Breast epithelium (tissue), 4 donors: ENCODE results near the gene PXDN. TPM values are rescaled to one million over a fixed set of nuclear protein-coding genes. Genes with fewer than 3 reads are reported as not detected.
A peak's percentile ranks its signal among the peaks of the same experiment; 100 is the strongest.

ENCODE experiments used
- DNase-seq, 2 donors: peaks; one replicate each; pipeline ENCODE4 v3.0.0-alpha.2; 2019; ENCODE audit warnings: low spot score in 2 of 2
- H3K27ac ChIP-seq, 2 donors: fragments of 200-600 bp; sonication (generic) in 1 of 2; one replicate each; pipeline ENCODE4 v1.5.1; 2016 to 2019; ENCODE audit warnings: mild to moderate bottlenecking in 1 of 2
- H3K27me3 ChIP-seq, 2 donors: fragments of 200-600 bp; sonication (generic) in 1 of 2; one replicate each; pipeline versions ENCODE4 v1.5.1 to v1.6.0; 2017 to 2019; ENCODE audit warnings: control low read depth in 1 of 2, mild to moderate bottlenecking in 1 of 2
- H3K36me3 ChIP-seq: fragments of 200-600 bp; one replicate; pipeline ENCODE4 v1.5.1; 2019
- H3K4me1 ChIP-seq, 2 donors: fragments of 200-600 bp; sonication (generic); one replicate each; pipeline ENCODE4 v1.5.1; 2016 to 2019; ENCODE audit warnings: control low read depth in 1 of 2
- H3K4me3 ChIP-seq, 3 donors: fragments of 200-600 bp; sonication (generic); 1 replicate in 2 of 3; 2 replicates in 1 of 3; pipeline ENCODE4 v1.5.1; 2016 to 2019; ENCODE audit warnings: mild to moderate bottlenecking in 3 of 3, moderate library complexity in 2 of 3
- H3K9me3 ChIP-seq, 2 donors: fragments of 200-600 bp; sonication (generic) in 1 of 2; one replicate each; pipeline ENCODE4 v1.5.1; 2016 to 2019; ENCODE audit warnings: control low read depth in 1 of 2
- CTCF ChIP-seq, 3 donors: fragments of 450-650 bp; IDR thresholded peaks; one replicate each; pipeline ENCODE4 v1.5.1; 2016 to 2017; ENCODE audit warnings: antibody characterized with exemption in 3 of 3, mild to moderate bottlenecking in 3 of 3, moderate library complexity in 3 of 3
- POLR2A ChIP-seq: fragments of 450-650 bp; IDR thresholded peaks from one replicate; pipeline ENCODE4 v1.6.1; 2016; ENCODE audit warnings: antibody characterized with exemption, mild to moderate bottlenecking, moderate library complexity
- POLR2AphosphoS5 ChIP-seq, 3 donors: sonication (generic); formaldehyde crosslinking; IDR thresholded peaks; one replicate each; pipeline ENCODE4 v1.6.1; 2017; ENCODE audit warnings: antibody characterized with exemption in 3 of 3
- intact Hi-C: fragments of 100-400 bp; cut with DNase I; formaldehyde crosslinking; loops from one replicate; pipeline ENCODE4 v1.15.1; 2023; ENCODE audit warnings: low total_unique reads
- total RNA-seq, 3 donors: library from RNA; depleted of rRNA; stranded (reverse); fragments of >200 nt; gene quantifications; one replicate each; pipeline ENCODE4 v1.1.0, GENCODE V29; 2016

Gene PXDN
- total RNA-seq, 3 donors from 2014 or later = 42.4 to 108 (median 64.2) TPM

DNA sequence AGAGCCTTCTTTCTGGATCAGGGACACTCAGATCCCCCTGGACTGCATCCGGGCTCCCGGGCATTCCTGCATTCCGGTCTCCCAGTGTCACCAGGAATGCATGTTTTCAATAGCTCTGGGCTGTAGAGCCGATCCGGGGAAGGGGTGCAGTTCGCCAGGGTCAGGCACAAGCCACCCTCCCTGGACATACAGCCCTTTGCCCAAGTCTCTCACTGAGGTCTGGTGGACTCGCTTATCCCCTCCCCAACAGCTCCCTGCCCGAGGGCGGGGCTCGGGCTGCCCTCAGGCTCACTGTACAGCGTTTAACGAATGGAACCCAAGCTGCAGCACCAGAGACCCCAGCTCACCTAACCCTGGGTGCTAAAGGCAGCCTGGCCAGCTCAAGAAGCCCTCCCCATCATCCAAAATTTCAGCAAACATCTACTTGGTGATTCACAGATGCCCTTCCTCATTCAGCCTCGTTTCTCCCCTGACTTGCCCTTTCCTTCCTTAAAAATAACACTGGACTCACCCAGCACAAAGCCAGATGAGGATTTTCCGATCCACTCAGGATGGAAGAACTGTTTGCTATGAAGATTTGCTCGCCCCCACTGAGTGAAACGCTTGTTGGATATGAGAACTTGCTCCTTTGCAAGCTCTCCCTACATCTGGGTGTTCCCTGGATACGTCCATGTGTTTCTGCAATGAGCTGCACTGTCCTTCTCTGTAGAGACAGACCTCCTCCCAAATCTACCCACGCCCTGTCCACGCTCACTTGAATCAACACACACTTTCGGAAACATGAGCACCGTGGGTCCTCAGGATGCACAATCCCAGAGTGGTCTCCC, 58.1 kb downstream of the PXDN start:
- Histone ChIP-seq H3K4me1 (no peaks in the 10 kb centered on the region), H3K36me3 (no peaks in the 10 kb centered on the region), H3K4me3 (no peak overlapping the region), H3K9me3 (no peaks in the 10 kb centered on the region), H3K27me3 (no peaks in the 10 kb centered on the region), H3K27ac (peak overlapping the region in 1 of 2 donors; percentile 25)
- no peak for DNase-seq
- intact Hi-C loops = no loop called here
- TF ChIP-seq CTCF (IDR thresholded peaks at IDR 0.05) = no peak
- no peak for TF ChIP-seq POLR2AphosphoS5 (IDR thresholded peaks at IDR 0.05)
- TF ChIP-seq POLR2A = no peak

GRCh38 chr2:1685078-1685956, 59.0 kb downstream of the PXDN start:
- Histone ChIP-seq H3K36me3 (no peaks in the 10 kb centered on the region), H3K27ac (no peak overlapping the region), H3K4me1 (no peaks in the 10 kb centered on the region), H3K4me3 (no peak overlapping the region), H3K9me3 (no peaks in the 10 kb centered on the region), H3K27me3 (no peaks in the 10 kb centered on the region)
- no peak for DNase-seq
- no peak for TF ChIP-seq CTCF (IDR thresholded peaks at IDR 0.05)
- TF ChIP-seq POLR2AphosphoS5 (IDR thresholded peaks at IDR 0.05) = no peak
- no peak for TF ChIP-seq POLR2A
- intact Hi-C loops = no loop called here

- intact Hi-C loops = no loop called here
- no peak for TF ChIP-seq POLR2AphosphoS5 (IDR thresholded peaks at IDR 0.05)
- no peak for TF ChIP-seq POLR2A
- TF ChIP-seq CTCF (IDR thresholded peaks at IDR 0.05) = no peak
- H3K36me3 ChIP-seq = no peaks in the 10 kb centered on the region
These were observed 61.0 kb downstream of the PXDN start for GRCh38 chr2:1683297-1683696.

DNA sequence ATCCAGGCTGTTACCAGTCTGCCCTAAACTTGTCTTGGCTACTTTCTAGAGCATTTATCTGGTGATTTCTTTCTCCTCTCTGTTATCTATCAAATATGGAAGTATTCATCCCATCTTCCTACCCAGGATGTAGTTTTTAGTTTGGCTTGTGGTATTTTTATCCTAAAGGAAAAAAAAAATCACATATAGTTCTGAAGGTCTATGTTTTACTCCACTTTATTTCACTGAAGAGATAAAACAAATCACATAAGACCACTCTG, 62.2 kb downstream of the PXDN start:
- no peaks in the 10 kb centered on the region for H3K27me3 ChIP-seq
- no peaks in the 10 kb centered on the region for H3K36me3 ChIP-seq
- H3K4me3 ChIP-seq = no peak overlapping the region
- intact Hi-C loops = no loop called here
- H3K9me3 ChIP-seq = no peaks in the 10 kb centered on the region
- H3K4me1 ChIP-seq = no peaks in the 10 kb centered on the region
- no peak for TF ChIP-seq POLR2AphosphoS5 (IDR thresholded peaks at IDR 0.05)
- no peak for TF ChIP-seq CTCF (IDR thresholded peaks at IDR 0.05)
- no peak for TF ChIP-seq POLR2A
- H3K27ac ChIP-seq = no peak overlapping the region
- no peak for DNase-seq

More at GRCh38 chr2:1683297-1683696, 61.0 kb downstream of the PXDN start:
- no peak overlapping the region for H3K27ac ChIP-seq
- no peak for DNase-seq
- H3K4me3 ChIP-seq = no peak overlapping the region
- H3K4me1 ChIP-seq = no peaks in the 10 kb centered on the region
- H3K27me3 ChIP-seq = no peaks in the 10 kb centered on the region
- no peaks in the 10 kb centered on the region for H3K9me3 ChIP-seq
